H1 (cell line): Measurements from ENCODE around the gene VSIG10L. TPM values are rescaled to one million over a fixed set of nuclear protein-coding genes. Genes with fewer than 3 reads are reported as not detected.

Source experiments
- CTCF ChIA-PET: fragments of 300-600 bp; sonication (Branson Sonifier 250); formaldehyde crosslinking; loops from one replicate; lab custom pipeline; 2021; ENCODE audit not compliant: partially characterized antibody; lab: Charles Lee
- POLR2A ChIA-PET: fragments of 300-600 bp; sonication (Branson Sonifier 250); formaldehyde crosslinking; loops from one replicate; lab custom pipeline; 2021; ENCODE audit warnings: inconsistent platforms; ENCODE audit not compliant: partially characterized antibody; lab: Charles Lee
- DNase-seq, 2 experiments: peaks; one replicate each; pipeline versions ENCODE4 v3.0.0 to v3.0.0-alpha.2; 2010 to 2022; ENCODE audit warnings: low spot score in 2 of 2, low read depth in 1 of 2, mixed read lengths in 1 of 2
- FAIRE-seq: peaks from 2 replicates; lab custom pipeline; 2011; peaks lifted over from hg19 to GRCh38; lab: Jason Lieb, UNC
- H2AFZ ChIP-seq: 2 replicates; pipeline ENCODE4 v1.8.1; 2012; ENCODE audit warnings: low read length, inconsistent platforms
- H2AK5ac ChIP-seq: 2 replicates; pipeline ENCODE4 v1.6.1; 2013; ENCODE audit warnings: low read depth, low read length
- H2BK120ac ChIP-seq: replicated peaks from 2 replicates; pipeline ENCODE3; 2013; ENCODE audit warnings: low read depth, low read length, inconsistent platforms
- H2BK12ac ChIP-seq: 2 replicates; pipeline ENCODE4 v1.6.1; 2013; ENCODE audit warnings: low read depth, low read length
- H2BK15ac ChIP-seq: 2 replicates; pipeline ENCODE4 v1.6.1; 2013; ENCODE audit warnings: low read length
- H2BK20ac ChIP-seq: 2 replicates; pipeline ENCODE4 v1.6.1; 2013; ENCODE audit warnings: low read length
- H2BK5ac ChIP-seq: 2 replicates; pipeline ENCODE4 v1.6.1; 2013; ENCODE audit warnings: low read depth, low read length
- H3K14ac ChIP-seq: 2 replicates; pipeline ENCODE4 v1.6.1; 2013; ENCODE audit warnings: inconsistent platforms; ENCODE audit not compliant: insufficient read length
- H3K18ac ChIP-seq: 2 replicates; pipeline ENCODE4 v1.6.1; 2013; ENCODE audit warnings: low read length; ENCODE audit errors: extremely low read depth
- H3K23ac ChIP-seq: 2 replicates; pipeline ENCODE4 v1.6.1; 2013; ENCODE audit warnings: inconsistent platforms; ENCODE audit not compliant: insufficient read length
- H3K23me2 ChIP-seq: 2 replicates; pipeline ENCODE4 v1.6.1; 2013; ENCODE audit warnings: low read depth, low read length
- H3K27ac ChIP-seq: 2 replicates; pipeline ENCODE4 v1.6.1; 2011; ENCODE audit warnings: low read depth, low read length, inconsistent platforms
- H3K27me3 ChIP-seq, 4 experiments: replicated peaks in 1 of 4; 1 replicate in 1 of 4; 2 replicates in 3 of 4; pipeline versions ENCODE4 v1.6.1 to v1.8.1; 2011 to 2013; ENCODE audit warnings: low read length in 3 of 4, mild to moderate bottlenecking in 3 of 4, inconsistent platforms in 2 of 4, mixed read lengths in 2 of 4, moderate library complexity in 1 of 4; ENCODE audit not compliant: control insufficient read depth in 3 of 4, insufficient read depth in 3 of 4; ENCODE audit errors: extremely low read depth in 1 of 4
- H3K36me3 ChIP-seq, 4 experiments: 2 replicates each; pipeline versions ENCODE4 v1.6.1 to v1.8.1; 2011 to 2013; ENCODE audit warnings: mild to moderate bottlenecking in 4 of 4, low read length in 3 of 4, moderate library complexity in 2 of 4, control low read depth in 1 of 4, inconsistent platforms in 1 of 4; ENCODE audit not compliant: insufficient read depth in 4 of 4, control insufficient read depth in 2 of 4
- H3K4ac ChIP-seq: replicated peaks from 2 replicates; pipeline ENCODE3; 2013; ENCODE audit warnings: low read length, low read depth, mixed read lengths, inconsistent platforms; ENCODE audit not compliant: insufficient read length
- H3K4me1 ChIP-seq, 4 experiments: replicated peaks in 1 of 4; 1 replicate in 1 of 4; 2 replicates in 3 of 4; pipeline versions ENCODE4 v1.6.1 to v1.8.1; 2011 to 2013; ENCODE audit warnings: low read length in 3 of 4, inconsistent platforms in 2 of 4, mixed read lengths in 1 of 4; ENCODE audit not compliant: insufficient read depth in 4 of 4, control insufficient read depth in 3 of 4
- H3K4me2 ChIP-seq, 2 experiments: 2 replicates each; pipeline versions ENCODE4 v1.6.1 to v1.8.1; 2011 to 2013; ENCODE audit warnings: low read depth in 2 of 2, low read length in 2 of 2, control low read depth in 1 of 2, inconsistent platforms in 1 of 2, mild to moderate bottlenecking in 1 of 2; ENCODE audit not compliant: insufficient read depth in 1 of 2
- H3K4me3 ChIP-seq, 4 experiments: fragments of 200-600, 300-600 bp in 1 of 4; sonication (generic), shearing (Covaris generic), sonication (Bioruptor Twin) in 1 of 4; 2 replicates each; pipeline versions ENCODE4 v1.5.1 to v1.8.1; 2011 to 2016; ENCODE audit warnings: low read length in 4 of 4, low read depth in 3 of 4, control low read depth in 2 of 4, inconsistent platforms in 2 of 4, mild to moderate bottlenecking in 2 of 4, mixed read lengths in 1 of 4, moderate library complexity in 1 of 4; ENCODE audit not compliant: insufficient read depth in 2 of 4; ENCODE audit errors: extremely low read depth in 1 of 4
- H3K56ac ChIP-seq: replicated peaks from 2 replicates; pipeline ENCODE3; 2013; ENCODE audit warnings: low read depth, mild to moderate bottlenecking, mixed read lengths, low read length, inconsistent platforms; ENCODE audit not compliant: insufficient read length
- H3K79me1 ChIP-seq: 2 replicates; pipeline ENCODE4 v1.6.1; 2013; ENCODE audit warnings: low read depth, low read length, control low read depth
- H3K79me2 ChIP-seq, 2 experiments: 2 replicates each; pipeline versions ENCODE4 v1.6.1 to v1.8.1; 2012 to 2013; ENCODE audit warnings: low read length in 2 of 2, mild to moderate bottlenecking in 2 of 2, inconsistent platforms in 1 of 2; ENCODE audit not compliant: insufficient read depth in 2 of 2, control insufficient read depth in 1 of 2
- H3K9ac ChIP-seq, 4 experiments: replicated peaks in 1 of 4; 1 replicate in 1 of 4; 2 replicates in 3 of 4; pipeline versions ENCODE4 v1.6.1 to v1.8.1; 2011 to 2013; ENCODE audit warnings: low read depth in 3 of 4, low read length in 3 of 4, control low read depth in 2 of 4, mild to moderate bottlenecking in 2 of 4, moderate library complexity in 2 of 4, inconsistent platforms in 1 of 4; ENCODE audit errors: extremely low read depth in 1 of 4
- H3K9me3 ChIP-seq, 2 experiments: 2 replicates each; pipeline versions ENCODE4 v1.6.1 to v1.8.1; 2012 to 2013; ENCODE audit warnings: mild to moderate bottlenecking in 2 of 2, moderate library complexity in 2 of 2, control low read depth in 1 of 2, inconsistent platforms in 1 of 2, low read depth in 1 of 2, low read length in 1 of 2, mixed read lengths in 1 of 2; ENCODE audit not compliant: insufficient read depth in 2 of 2
- H4K20me1 ChIP-seq, 2 experiments: replicated peaks in 1 of 2; 2 replicates each; pipeline versions ENCODE3 to v1.8.1; 2011 to 2013; ENCODE audit warnings: inconsistent platforms in 2 of 2, low read length in 2 of 2, mild to moderate bottlenecking in 1 of 2; ENCODE audit not compliant: insufficient read depth in 2 of 2, control insufficient read depth in 1 of 2
- H4K5ac ChIP-seq: 2 replicates; pipeline ENCODE4 v1.6.1; 2013; ENCODE audit warnings: low read length, low read depth, mixed read lengths, inconsistent platforms; ENCODE audit not compliant: insufficient read length
- H4K8ac ChIP-seq: 2 replicates; pipeline ENCODE4 v1.8.0; 2013; ENCODE audit warnings: mild to moderate bottlenecking, moderate library complexity, low read length, inconsistent platforms; ENCODE audit not compliant: insufficient read depth; ENCODE audit errors: extremely low read depth
- H4K91ac ChIP-seq: replicated peaks from 2 replicates; pipeline ENCODE3; 2013; ENCODE audit warnings: low read length, mixed read lengths, inconsistent platforms; ENCODE audit not compliant: insufficient read length
- HDAC2 ChIP-seq, 2 experiments: fragments of 300-600 bp in 1 of 2; sonication (generic) in 1 of 2; IDR thresholded peaks; 2 replicates each; pipeline ENCODE4 v1.6.1; 2011 to 2012; ENCODE audit warnings: low read depth in 2 of 2, low read length in 2 of 2, mild to moderate bottlenecking in 2 of 2, moderate library complexity in 2 of 2, borderline replicate concordance in 1 of 2, inconsistent platforms in 1 of 2
- SP2 ChIP-seq: IDR thresholded peaks from 2 replicates; pipeline ENCODE4 v1.6.1; 2012; ENCODE audit warnings: mild to moderate bottlenecking, low read length, inconsistent platforms
- SP4 ChIP-seq: IDR thresholded peaks from 2 replicates; pipeline ENCODE4 v1.6.1; 2012; ENCODE audit warnings: low read length, inconsistent platforms
- TCF12 ChIP-seq: IDR thresholded peaks from 2 replicates; pipeline ENCODE4 v1.6.1; 2011; ENCODE audit warnings: low read depth, mild to moderate bottlenecking, low read length
- WGBS, 2 experiments: shearing (Covaris generic) in 1 of 2; methylation state at CpG; one replicate each; pipeline versions ENCODE4 v1.1.6 to v1.1.7; 2013 to 2015; ENCODE audit warnings: low lambda C conversion rate in 2 of 2, mixed read lengths in 2 of 2, inconsistent platforms in 1 of 2, low coverage in 1 of 2, missing lambda C conversion rate in 1 of 2; ENCODE audit not compliant: insufficient replicate concordance in 2 of 2, insufficient coverage in 1 of 2, insufficient read length in 1 of 2; ENCODE audit errors: extremely low coverage in 1 of 2, missing lambda C conversion rate in 1 of 2; 5-methylcytosine and 5-hydroxymethylcytosine counted together
- polyA plus RNA-seq, 7 experiments: library from polyadenylated mRNA; depleted of rRNA in 3 of 7; stranded (reverse) in 5 of 7; unstranded in 2 of 7; fragments of >200 nt in 5 of 7; fragments of 200-250 nt in 2 of 7; gene quantifications; 1 replicate in 5 of 7; 2 replicates in 1 of 7; 4 replicates in 1 of 7; pipeline versions ENCODE4 v1.2.1 to v1.2.3, GENCODE V29; 2011 to 2013; ENCODE audit warnings: missing spikeins in 2 of 7, mixed read lengths in 2 of 7
- total RNA-seq: library from RNA; stranded (reverse); fragmentation: NEBNext Ultra II Directional; extraction: Animal tissue kit (Norgen Biotek cat#: 25700); gene quantifications from 2 replicates; pipeline ENCODE4 v1.2.1, GENCODE V29; 2021

VSIG10L gene
- total and polyA plus RNA-seq, 2 of the 8 experiments (the other 6 are each of a cell fraction or from before 2014, with no cell fraction given), result 10.3 to 10.4 TPM

- no peak overlapping the region for H3K9ac ChIP-seq
Measured at GRCh38 chr19:51354742-51355148, 12.8 kb upstream of the VSIG10L start.

More at GRCh38 chr19:51354742-51355148, 12.8 kb upstream of the VSIG10L start:
- Histone ChIP-seq H3K4me1 (peaks cover 3 to 9% (median 7%) of the 10 kb centered on the region in 4 experiments), H2BK12ac (no peak overlapping the region), H3K4me3 (no peak overlapping the region; a peak in 1 of 8 replicates), H2BK5ac (no peak overlapping the region), H3K4me2 (peak overlapping the region; percentile 24 to 37; a peak in 2 of 4 replicates), H4K5ac (no peak overlapping the region), H3K27me3 (no peaks in the 10 kb centered on the region), H4K91ac (no peak overlapping the region), H3K79me2 (no peaks in the 10 kb centered on the region), H2AK5ac (no peak overlapping the region), H4K8ac (no peak overlapping the region), H2BK15ac (no peak overlapping the region), H3K18ac (no peak overlapping the region; the same call in 1 of the 2 replicates), H4K20me1 (no peaks in the 10 kb centered on the region), H2AFZ (no peak overlapping the region), H3K9me3 (no peaks in the 10 kb centered on the region), H3K56ac (no peak overlapping the region), H3K4ac (no peak overlapping the region)
- DNase-seq (peak in 1 of 2 experiments; percentile 55), FAIRE-seq (no peak)
- ChIA-PET POLR2A (interaction anchor here (0.7 to 1.5 kb wide), 5 partner anchors 11 to 41 kb away, joined by 3 to 9 read pairs (median 4); partner anchors contain the start of gene VSIG10L), CTCF (interaction anchor here (0.6 to 1.2 kb wide), 5 partner anchors 13 to 86 kb away, joined by 3 to 4 read pairs (median 3); partner anchors contain the start of gene VSIG10L)
- WGBS, 2 experiments, result 25% methylated on average over 8 of the region's 8 CpGs; no CpG with 5 or more reads in 1 of the 2 experiments
- TF ChIP-seq SP4 (0 out of 2 replicates have a peak, but pooled peaks have one; percentile 51), TCF12 (no peak), HDAC2 (IDR thresholded peaks at IDR 0.05; ENCODE audit: borderline replicate concordance in 1 of 2, low read depth in 2 of 2, low read length in 2 of 2) (no peak), SP2 (no peak)
- TF ChIP-seq, all 59 proteins: peak for 1
- H3K23me2 ChIP-seq, result no peaks in the 10 kb centered on the region
- no peaks in the 10 kb centered on the region for H3K79me1 ChIP-seq
- H2BK20ac ChIP-seq, result no peak overlapping the region
- no peak overlapping the region for H2BK120ac ChIP-seq
- H3K36me3 ChIP-seq, result no peaks in the 10 kb centered on the region
- no peak overlapping the region for H3K14ac ChIP-seq
- H3K23ac ChIP-seq, result no peak overlapping the region
- H3K27ac ChIP-seq, result no peak overlapping the region
